Germinal center (tissue), 1 donor: ENCODE measurements around the gene RRP36.

Source experiments
- DNase-seq: peaks from one replicate; pipeline ENCODE4 v3.0.0; 2012; ENCODE audit warnings: mixed read lengths, low spot score

The RRP36 gene

DNA sequence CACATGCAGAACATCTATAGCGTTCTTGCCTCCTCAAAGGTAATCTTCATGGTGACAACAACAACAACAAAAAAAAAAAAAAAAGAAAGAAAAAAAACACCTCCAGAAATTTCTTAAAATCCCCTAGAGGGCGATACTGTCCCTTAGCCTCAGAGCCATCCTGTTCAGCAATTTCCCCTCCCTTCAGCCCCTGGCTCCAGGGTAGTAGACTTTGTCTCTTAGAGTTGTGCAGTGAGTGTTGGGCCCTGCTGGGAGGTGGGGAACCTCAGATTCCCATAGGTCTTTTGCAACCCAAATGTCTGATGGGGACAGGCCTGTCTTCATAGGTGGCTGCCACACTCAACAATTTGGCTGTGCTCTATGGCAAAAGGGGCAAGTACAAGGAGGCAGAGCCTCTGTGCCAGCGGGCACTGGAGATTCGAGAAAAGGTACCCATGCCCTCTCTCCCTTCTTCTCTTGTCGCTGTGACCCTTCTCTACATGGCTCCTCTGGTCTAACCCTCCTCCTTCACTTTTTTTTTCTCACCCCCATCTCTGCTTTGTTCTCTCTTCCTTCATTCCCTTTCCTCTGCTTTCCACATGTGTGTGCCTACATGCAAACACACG lies 48.7 kb downstream of the RRP36 start:
- DNase-seq, result peak; percentile 66

DNA sequence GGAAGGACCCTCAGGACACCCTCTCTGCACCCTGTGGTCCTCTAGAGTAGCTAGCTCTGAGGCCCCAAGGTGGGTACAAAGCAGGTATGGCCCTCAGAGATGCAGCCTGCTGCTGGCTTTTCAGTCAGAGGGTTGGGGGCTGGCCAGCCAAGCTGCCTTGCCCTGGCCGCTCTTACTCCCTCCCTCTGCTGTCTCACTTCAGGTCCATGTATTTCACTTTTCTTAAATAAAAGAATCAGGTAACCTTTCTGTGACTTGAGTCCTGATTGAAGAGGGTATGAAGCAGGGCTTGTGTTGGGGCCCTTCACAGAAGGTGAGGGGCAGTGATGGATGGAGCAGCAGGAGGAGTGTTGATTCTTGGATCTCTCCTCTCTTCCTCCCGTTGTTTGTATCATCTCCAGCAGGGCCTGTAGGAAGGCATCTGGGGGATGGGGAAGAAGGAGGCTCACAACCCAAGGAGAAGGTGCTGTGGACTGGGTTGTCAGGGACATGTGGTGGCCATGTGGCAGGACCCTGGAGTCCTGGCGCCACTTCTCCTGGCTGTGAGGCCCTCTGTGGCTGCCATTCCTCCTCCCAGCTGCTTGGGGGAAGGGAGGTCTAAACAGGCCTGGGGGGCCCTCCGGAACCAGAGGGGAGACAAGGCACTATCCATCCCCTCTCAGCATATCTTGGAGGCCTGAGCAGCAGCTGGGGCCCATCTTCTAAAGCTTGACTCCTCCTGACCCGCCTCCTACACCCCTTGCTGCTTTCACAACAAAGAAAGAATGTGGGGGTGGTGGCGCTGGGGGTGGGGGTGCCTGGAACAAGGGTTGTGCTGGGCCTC lies 53.6 kb downstream of the RRP36 start:
- no peak for DNase-seq

DNA sequence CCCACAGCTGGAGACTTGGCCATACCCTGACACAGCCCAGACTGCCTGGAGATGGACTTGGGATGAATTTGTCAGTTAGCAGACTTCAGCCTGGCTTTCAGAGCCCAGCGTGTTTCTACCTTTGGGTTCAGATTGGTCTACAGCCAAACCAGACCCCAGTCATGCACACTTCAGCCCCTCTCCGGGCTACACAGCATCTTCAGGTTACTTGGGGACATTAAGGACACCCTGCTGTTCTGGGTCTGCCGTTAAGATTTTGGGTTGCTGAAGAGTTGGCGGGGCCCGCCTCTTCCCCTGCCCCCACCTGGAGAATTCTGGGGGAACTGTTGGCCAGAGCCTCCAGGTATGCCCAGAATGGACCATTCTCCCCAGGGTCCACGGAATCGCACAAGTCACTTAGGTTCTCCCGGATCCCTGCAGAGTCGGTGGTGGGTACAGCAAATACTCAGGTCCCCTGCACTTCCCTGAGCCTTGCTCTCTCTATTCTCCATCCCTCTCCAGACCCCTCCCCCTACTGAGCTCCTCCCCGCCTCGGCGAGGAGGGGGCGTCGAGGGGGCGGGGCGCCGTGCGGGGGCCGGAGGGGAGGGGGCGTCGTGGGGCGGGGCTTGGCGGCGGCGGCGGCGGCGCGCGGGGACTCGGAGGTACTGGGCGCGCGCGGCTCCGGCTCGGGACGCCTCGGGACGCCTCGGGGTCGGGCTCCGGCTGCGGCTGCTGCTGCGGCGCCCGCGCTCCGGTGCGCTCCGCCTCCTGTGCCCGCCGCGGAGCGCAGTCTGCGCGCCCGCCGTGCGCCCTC lies 54.4 kb downstream of the RRP36 start, which contains the start of gene PTK7:
Gene PTK7, plus strand, starts transcription at position 645 of the 794 bp plus-strand sequence. CDS start 175 bp downstream, outside the sequence.
- peak; percentile 42 for DNase-seq

DNA sequence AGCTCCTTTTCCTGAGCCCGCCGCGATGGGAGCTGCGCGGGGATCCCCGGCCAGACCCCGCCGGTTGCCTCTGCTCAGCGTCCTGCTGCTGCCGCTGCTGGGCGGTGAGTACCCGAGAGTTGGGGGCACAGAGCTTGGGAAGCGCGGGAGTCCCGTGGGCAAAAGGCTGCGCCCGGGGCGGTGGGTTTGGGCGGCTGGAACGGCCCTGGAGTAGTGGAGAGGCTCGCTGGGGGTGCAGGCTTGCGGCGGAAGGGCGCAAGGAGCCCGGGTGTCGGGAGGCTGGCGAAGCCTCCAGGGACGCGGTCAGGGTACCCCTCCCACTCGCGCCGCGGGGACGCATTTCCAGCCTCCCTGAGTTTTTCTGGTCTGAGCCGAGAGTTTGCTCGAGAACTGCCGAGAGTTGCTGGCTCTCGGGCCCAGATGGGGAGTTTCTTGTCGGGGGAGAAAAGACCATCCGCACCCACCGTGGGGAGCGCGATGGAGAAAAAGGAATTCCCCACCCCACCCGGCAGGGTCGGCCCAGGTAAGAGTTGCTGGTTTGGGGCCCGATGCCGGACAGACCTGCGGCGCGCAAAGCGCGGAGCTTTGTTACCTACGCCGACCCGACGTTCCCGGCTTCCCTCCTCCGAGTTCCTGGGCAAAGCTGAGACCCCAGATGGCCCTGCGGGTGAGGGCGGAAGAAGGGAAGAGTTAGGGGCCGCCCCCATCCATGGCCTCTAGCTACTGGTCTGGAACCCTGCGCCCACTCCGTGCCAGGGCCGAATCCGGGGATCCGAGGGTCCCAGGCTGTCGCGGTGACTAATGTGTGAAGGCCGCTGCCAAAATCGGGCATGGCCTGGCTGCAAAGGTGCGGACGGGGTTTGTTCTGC lies 55.3 kb downstream of the RRP36 start:
- DNase-seq, result no peak

DNA sequence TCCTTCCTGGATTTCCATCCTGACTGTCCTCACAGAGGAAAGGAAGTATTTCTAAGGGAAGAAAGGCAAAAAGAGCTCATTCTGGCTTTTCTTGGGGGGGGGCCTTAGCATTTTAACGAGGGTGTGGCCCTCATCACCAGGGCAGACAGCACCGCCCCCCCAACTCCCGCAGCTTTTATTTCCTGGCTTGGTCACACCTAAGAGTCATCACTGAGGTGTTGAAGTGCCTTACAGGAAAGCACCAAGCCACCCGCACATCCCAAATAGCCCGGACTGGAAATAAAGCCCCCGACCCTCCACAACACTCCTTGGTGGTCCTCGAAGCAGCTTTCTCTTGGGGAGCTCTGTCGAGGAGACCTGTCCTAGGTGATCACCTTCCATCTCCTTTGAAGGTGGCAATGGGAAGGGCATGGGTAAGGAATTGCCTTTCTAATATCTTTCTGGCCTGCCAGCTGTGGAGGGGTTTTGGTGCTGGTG lies 55.9 kb downstream of the RRP36 start:
- no peak for DNase-seq

DNA sequence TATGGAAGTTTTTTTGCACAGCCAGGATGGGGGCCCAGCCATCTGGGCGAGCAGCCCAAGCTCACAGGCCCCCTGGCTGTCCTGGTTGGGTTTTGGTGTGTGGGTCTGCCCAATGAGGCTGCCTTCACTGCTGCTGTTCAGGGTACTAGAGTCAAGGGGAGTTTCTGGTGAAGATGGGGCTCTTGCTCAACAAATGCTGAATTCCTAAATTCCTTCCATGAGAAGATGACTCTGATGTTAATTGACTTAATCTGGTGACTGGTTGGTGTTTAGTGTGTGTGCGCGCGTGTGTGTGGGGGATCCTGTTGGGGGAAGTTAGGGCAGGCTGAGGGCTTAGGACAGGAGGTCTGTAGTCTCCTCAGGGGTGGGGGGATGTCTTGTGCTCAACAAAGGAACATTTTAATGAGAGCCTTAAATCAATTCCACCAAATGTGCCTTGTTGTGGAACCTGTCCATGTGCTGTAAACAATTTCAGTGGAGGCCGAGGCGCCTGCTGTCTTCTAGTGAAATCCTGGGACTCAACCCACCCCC lies 56.6 kb downstream of the RRP36 start:
- DNase-seq, result no peak

DNA sequence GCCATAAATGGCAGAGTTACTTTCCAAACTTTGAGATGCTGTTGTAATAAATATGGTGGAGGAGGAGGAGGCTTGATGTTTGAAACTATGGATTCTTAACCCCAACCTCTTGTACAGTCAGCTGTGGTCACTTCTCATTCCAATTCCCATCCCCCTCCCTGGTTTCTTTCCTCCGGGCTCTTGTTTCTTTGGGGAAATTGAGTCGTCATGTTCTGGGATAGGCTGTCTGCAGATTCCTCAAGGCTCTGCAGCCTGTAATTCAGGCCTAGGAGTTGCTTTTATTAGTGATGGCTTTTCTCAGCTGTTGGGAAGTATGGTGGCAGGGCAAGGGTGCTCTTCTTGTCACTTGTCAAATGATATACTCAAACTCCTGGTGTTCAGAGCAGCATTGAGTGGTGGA lies 57.3 kb downstream of the RRP36 start:
- DNase-seq, result no peak
